Frontal cortex (tissue), 4 donors: Measurements from ENCODE around the gene ZBTB6. TPM values are rescaled to one million over a fixed set of nuclear protein-coding genes. Genes with fewer than 3 reads are reported as not detected.

Experiments
- DNase-seq, 2 donors: peaks; one replicate each; pipeline ENCODE4 v3.0.0; 2012; ENCODE audit warnings: low spot score in 2 of 2
- FAIRE-seq: peaks from 2 replicates; lab custom pipeline; 2012; peaks lifted over from hg19 to GRCh38; lab: Jason Lieb, UNC
- total RNA-seq: library from RNA; depleted of rRNA; stranded (reverse); fragments of >200 nt; gene quantifications from one replicate; pipeline ENCODE4 v1.2.3, GENCODE V29; 2014
- donor health status: control.
- donor health status: control.
- donor health status: control.

ZBTB6 gene, protein sequence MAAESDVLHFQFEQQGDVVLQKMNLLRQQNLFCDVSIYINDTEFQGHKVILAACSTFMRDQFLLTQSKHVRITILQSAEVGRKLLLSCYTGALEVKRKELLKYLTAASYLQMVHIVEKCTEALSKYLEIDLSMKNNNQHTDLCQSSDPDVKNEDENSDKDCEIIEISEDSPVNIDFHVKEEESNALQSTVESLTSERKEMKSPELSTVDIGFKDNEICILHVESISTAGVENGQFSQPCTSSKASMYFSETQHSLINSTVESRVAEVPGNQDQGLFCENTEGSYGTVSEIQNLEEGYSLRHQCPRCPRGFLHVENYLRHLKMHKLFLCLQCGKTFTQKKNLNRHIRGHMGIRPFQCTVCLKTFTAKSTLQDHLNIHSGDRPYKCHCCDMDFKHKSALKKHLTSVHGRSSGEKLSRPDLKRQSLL
- 99.5 TPM for total RNA-seq

GRCh38 chr9:122912964-122913673 is at the start of gene ZBTB6:
Gene ZBTB6, minus strand, starts transcription at chr9:122913323. Its CDS starts 1,251 bp downstream, at chr9:122912072.
- DNase-seq (peak; percentile 53 to 77), FAIRE-seq (no peak)

DNA sequence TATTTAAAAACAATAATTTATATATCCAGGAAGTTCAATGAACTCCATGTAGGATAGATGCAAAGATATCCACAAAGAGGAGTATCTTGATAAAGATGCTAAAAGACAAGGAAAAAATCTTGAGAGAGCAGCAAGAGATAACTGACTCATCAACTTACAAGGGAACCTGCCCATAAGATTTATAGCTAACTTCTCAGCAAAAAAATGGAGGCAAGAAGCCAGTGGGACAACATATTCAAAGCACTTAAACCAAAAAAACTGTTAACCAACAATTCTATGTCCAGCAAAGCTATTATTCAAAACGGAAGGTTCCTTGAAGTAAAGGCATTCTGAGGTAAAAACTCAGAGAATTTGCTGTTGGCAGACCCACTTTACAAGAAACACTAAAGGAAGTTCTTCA is 48.0 kb upstream of the ZBTB6 start:
- no peak for FAIRE-seq
- no peak for DNase-seq

DNA sequence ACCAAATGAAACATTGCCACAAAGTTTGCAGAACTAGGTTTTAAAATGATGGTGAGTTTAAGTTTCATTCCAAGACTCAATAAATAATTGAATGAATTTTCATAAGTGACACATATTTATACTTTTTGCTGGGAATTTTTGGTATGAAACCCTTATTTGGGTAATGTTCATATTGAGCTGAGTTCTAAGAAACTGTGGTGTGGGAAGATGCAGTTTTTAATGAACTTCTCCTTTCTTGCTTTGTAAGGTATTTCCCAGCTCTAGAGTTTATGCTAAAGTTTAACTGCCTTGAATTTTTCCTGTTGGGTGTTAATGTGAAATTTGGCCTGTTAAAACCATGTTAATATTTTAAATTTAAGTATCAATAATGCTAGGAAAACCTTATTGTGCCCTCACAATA is 42.8 kb upstream of the ZBTB6 start:
- FAIRE-seq (no peak), DNase-seq (no peak)

GRCh38 chr9:122954253-122954691 is 41.1 kb upstream of the ZBTB6 start:
- no peak for DNase-seq
- FAIRE-seq, result no peak

DNA sequence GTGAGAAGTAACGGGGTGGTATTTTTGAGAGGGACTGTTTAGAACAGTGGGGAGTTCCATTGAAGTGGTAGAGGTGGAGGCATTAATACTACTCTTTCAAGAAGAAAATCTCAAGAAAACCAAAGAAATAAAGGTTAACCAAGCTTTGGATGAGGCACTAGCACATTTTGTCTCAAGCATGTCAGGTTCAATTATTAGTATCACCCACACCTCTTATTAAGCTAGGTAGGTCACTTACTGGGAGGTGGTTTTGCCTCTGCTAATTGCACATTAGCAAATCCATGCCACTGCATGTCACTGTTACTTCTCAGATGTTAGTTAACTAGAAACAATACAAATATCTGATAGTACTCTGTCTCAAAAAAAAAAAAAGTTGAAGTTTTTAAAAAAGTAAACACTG is 37.9 kb upstream of the ZBTB6 start:
- FAIRE-seq (no peak), DNase-seq (no peak)

DNA sequence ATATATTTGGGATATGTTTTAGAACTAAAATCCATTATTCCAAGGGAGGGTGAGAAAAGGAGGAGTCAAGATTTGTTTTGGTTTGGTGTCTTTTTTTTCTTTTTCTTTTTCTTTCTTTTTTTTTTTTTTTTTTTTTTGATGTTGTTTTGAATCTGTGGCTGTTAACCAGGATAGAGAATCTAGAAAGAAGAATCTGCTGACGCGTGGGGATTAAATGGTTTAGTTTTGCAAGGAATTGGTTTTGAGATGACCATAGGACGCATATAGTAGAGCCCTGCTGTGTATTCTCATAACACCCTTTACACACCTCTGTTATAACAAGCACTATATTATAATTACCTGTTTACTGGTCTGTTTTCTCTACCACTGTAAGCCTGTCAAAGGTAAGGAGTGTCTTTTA is 37.1 kb upstream of the ZBTB6 start:
- DNase-seq, result no peak

GRCh38 chr9:122949696-122950095 is 36.6 kb upstream of the ZBTB6 start:
- DNase-seq (no peak), FAIRE-seq (no peak)

More for the DNA sequence above, 37.1 kb upstream of the ZBTB6 start:
- no peak for FAIRE-seq

DNA sequence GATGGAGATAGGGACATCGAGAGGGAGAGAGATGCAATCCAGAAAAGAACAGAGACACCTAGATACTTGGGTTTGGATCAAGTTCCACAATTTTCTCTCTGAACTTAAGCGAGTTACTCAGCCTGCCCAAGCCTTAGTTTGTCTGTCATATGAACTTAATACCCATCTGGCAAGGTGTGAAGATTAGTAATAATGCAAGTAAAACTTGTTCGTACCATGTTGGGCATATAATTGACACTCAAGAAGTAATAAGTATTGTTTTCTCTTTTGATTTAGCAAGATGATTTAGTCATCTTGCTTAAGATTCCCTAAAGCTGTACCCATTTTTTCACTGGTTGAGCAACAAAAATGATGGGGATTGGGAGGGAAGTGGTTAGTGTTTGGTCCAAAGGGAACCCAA is 35.2 kb upstream of the ZBTB6 start:
- no peak for DNase-seq

DNA sequence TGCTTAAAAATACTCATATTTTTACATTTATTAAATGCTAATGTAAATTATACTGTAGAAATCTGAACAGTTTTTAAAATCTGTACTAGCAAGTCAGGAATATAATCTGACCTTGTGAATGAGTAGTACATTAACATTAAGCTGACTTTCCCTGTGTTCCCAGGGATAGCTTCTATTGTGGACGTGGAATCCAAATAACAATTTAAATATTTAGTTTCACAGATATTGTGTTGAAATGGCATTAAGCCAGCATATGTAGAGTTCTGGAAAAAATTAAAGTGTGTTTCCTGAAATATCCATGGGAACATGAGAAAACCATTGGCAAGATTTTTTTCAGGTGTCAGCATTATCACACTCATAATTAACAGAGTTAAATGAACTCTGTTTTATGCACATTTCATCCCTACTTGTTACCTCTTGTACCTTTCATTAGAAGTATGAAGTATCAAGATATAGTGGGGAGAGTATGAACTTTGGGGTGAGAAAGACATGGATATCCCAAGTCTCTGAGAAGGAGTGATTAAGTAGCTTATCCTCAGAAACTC is 33.4 kb upstream of the ZBTB6 start:
- no peak for FAIRE-seq
- no peak for DNase-seq

More for the DNA sequence above, 35.2 kb upstream of the ZBTB6 start:
- FAIRE-seq, result no peak

DNA sequence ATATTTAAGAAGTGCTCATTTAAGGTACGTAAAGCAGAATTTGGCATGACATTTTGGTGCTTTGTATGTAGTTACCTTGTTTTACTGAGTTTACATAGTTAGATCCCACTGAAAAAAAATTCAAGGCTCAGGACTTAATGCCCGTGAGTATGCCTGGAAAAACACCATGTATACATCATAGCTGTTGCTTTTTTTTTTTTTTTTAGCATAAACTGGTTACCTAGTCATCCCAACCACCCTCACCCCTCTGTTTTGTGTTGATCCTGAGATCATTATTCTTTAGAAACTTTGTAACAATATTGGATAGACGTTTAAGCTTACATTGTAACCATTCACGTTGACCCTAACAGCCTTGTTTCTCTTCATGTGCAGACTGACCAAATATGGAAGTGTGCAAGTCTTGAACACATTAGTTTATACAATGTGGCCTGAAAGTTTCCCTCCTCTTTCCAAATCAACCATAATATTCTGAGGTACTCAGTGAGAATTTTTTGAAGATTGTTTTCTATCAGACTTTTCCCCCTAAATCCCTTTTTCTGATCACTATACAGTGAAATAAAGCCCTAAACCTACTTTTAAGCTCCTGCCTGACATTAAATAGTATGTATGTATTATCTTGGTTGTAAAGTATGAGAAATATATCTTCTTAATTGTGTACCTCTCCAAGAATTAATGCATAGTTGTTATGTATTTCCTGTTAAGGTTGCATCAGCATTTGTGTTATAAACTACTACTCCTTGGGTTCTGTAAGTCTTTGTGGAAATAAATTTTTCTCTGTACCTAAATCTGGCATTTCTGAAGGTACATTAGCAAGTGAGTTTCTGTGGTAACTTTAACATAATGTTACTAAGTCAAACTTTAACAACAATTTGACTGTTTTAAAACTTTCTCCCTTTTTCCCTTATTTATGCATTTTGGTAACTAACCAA is 32.1 kb upstream of the ZBTB6 start:
- DNase-seq (no peak), FAIRE-seq (no peak)

GRCh38 chr9:122941582-122942234 is 28.6 kb upstream of the ZBTB6 start:
- DNase-seq (peak in 1 of 2 donors; percentile 21), FAIRE-seq (no peak)

DNA sequence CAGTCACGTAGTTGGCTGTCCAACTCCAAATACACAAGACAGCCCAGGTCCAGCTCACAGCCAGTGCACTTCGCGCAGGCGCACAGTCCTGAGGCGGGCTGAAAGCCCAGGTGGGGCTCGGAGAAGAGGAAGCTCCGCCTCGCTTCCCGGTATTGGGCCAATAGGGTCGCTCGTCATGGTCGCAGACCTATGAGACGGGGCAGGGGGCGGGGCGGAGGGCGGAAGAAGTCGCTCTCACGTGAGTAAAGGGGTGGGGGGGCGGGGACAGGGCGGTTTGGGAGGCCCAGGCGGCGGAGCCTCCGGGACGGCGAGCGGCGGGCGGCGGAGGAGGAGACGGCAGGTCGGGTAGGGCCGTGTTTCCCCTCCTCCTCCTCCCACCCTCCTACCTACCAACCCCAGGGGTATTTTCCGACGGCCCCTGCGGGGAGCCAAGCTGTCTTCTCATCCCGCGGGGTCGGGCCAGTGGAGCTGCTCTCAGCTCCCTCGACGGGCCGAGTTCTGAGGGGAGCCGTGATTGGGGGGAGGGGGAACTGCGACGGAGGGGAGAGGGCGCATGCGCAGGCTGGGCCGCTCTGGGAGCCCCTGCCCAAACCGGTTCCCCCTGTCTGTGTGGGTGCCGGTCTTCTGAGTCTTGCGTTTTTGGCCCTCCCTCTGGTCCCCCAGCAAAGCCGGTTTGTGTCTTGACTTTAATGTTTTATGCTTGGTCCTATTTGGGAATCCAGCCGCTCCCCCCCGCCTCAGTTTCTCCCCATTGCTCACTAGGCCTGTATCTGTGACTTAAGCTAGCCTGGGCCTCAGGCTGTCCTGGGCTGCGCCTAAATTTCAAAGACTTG is 27.8 kb upstream of the ZBTB6 start, which contains the start of gene RABGAP1:
Gene RABGAP1 (plus strand): TSS at position 272 of the 833 bp plus-strand sequence. CDS start 16,040 bp downstream, outside the sequence.
- DNase-seq (peak; percentile 95 to 98), FAIRE-seq (no peak)

- FAIRE-seq, result no peak
- no peak for DNase-seq
Measured at GRCh38 chr9:122940454-122940748, 27.3 kb upstream of the ZBTB6 start.

DNA sequence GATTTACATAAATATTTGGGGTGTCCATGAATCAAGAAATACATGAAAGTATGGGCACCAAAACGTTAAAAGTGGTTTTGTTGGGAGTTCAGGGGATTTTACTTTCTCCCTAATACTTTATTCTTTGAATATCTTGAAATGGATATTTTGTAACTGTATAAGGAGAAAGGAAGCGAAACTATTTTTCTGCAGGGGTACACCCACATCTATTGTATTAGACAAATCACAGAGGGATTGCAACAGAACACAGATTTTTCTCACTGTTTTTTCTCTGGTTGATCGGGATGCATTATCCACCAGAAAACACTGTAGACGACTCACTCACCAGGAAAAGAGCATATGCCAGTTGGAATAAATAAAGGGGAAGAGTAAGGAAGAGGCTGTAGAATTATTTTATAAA is 26.5 kb upstream of the ZBTB6 start:
- FAIRE-seq (no peak), DNase-seq (no peak)

DNA sequence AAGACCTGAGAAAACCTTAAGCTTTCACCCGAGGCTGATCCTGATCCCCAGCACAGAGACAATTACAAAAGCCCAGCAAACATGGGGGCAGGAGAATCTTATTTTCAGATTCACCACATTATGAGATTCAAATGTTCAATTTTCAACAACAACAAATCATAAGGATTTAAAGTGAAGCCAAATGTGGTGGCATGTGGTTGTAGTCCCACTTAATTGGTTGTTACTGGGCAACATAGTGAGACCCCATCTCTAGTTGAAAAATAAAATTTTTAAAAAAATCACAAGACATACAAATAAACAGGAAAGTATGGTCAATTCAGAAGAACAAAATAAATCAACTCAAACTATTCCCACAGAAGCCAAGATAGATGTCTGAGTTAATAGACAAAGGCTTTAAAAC is 23.8 kb upstream of the ZBTB6 start:
- DNase-seq (no peak), FAIRE-seq (no peak)

DNA sequence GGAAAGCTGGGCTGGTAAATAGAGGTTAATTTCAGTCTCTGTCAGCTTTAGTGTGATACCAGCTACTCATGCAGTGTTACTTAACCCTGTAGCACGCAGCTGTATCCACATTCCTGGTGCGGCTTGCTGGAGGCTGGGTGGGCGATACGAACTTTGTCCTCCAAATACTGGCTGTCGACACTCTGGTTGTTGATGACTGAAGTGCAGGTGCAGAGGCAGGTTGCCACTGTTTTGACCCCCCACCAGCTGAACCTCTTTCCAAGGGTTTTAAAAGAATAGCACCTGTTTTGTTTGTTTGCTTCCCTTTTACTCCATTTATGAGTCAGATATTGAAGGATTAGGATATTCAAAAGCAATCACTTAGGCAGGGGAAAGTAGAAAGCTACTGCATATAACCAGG is 23.3 kb upstream of the ZBTB6 start:
- FAIRE-seq (no peak), DNase-seq (no peak)

- FAIRE-seq, result no peak
- peak; percentile 87 to 96 for DNase-seq
Measured at GRCh38 chr9:122931226-122932121, 18.4 kb upstream of the ZBTB6 start, which contains the start of gene ZBTB26. Gene ZBTB26, minus strand, starts transcription at chr9:122931512. Its CDS starts 11,578 bp downstream, at chr9:122919934.
